Urinary bladder (tissue), 4 donors: ENCODE measurements around the gene ACAT2. TPM values are rescaled to one million over a fixed set of nuclear protein-coding genes. Genes with fewer than 3 reads are reported as not detected.
A peak's percentile ranks its signal among the peaks of the same experiment; 100 is the strongest.
"Not testable (repeated sequence)": the region's sequence is repeated elsewhere in the genome, so short reads cannot be mapped to it uniquely, and the experiment has no call there.

Experiments used
- DNase-seq: peaks from one replicate; pipeline ENCODE4 v3.0.0-alpha.2; 2015; ENCODE audit errors: extremely low spot score
- H3K27ac ChIP-seq: one replicate; pipeline ENCODE4 v1.5.1; 2013; ENCODE audit warnings: low read depth, mild to moderate bottlenecking, moderate library complexity
- H3K36me3 ChIP-seq: one replicate; pipeline ENCODE4 v1.6.1; 2013; ENCODE audit warnings: mild to moderate bottlenecking, moderate library complexity; ENCODE audit not compliant: insufficient read depth
- H3K4me1 ChIP-seq: one replicate; pipeline ENCODE4 v1.6.1; 2013; ENCODE audit warnings: mild to moderate bottlenecking, moderate library complexity; ENCODE audit not compliant: insufficient read depth
- H3K4me3 ChIP-seq: one replicate; pipeline ENCODE4 v1.5.1; 2013; ENCODE audit warnings: low read depth, low read length
- WGBS: extraction: QIAGEN DNeasy Blood & Tissue Kit; methylation state at CpG from one replicate; pipeline ENCODE4 v1.1.7; 2013; 5-methylcytosine and 5-hydroxymethylcytosine counted together
- polyA plus RNA-seq: library from polyadenylated mRNA; stranded (reverse); fragments of 200-250 nt; gene quantifications from one replicate; pipeline ENCODE4 v1.2.3, GENCODE V29; 2013
- small RNA-seq: library from RNA; depleted of rRNA; stranded (forward); fragments of <200 nt; gene quantifications from one replicate; pipeline ENCODE3, GENCODE V24; 2014
- total RNA-seq: library from RNA; depleted of rRNA; stranded (reverse); fragments of >200 nt; gene quantifications from one replicate; pipeline ENCODE4 v1.2.3, GENCODE V29; 2014
- donor health status: healthy with polysubstance abuse.
- donor health status: healthy.

ACAT2 gene
- total and polyA plus RNA-seq, 2 donors, result 16.3 to 16.6 TPM

GRCh38 chr6:159819098-159819497, 57.3 kb downstream of the ACAT2 start:
- Histone ChIP-seq H3K4me1 (no peaks in the 10 kb centered on the region), H3K36me3 (no peaks in the 10 kb centered on the region), H3K27ac (no peak overlapping the region), H3K4me3 (no peak overlapping the region)
- WGBS, result 91% methylated on average over 16 of the region's 16 CpGs
- DNase-seq, result no peak

- Histone ChIP-seq H3K27ac (no peak overlapping the region), H3K4me3 (no peak overlapping the region), H3K4me1 (no peaks in the 10 kb centered on the region), H3K36me3 (no peaks in the 10 kb centered on the region)
- DNase-seq, result no peak
- 62% methylated on average over 28 of the region's 28 CpGs for WGBS
Measured at GRCh38 chr6:159819932-159820640, 58.2 kb downstream of the ACAT2 start.

- WGBS, result 82% methylated on average over 11 of the region's 11 CpGs
- Histone ChIP-seq H3K36me3 (no peaks in the 10 kb centered on the region), H3K4me3 (no peak overlapping the region), H3K27ac (no peak overlapping the region), H3K4me1 (no peaks in the 10 kb centered on the region)
- no peak for DNase-seq
Measured at GRCh38 chr6:159821122-159821521, 59.3 kb downstream of the ACAT2 start.

GRCh38 chr6:159821726-159822125, 59.9 kb downstream of the ACAT2 start:
- Histone ChIP-seq H3K4me1 (no peaks in the 10 kb centered on the region), H3K27ac (no peak overlapping the region), H3K36me3 (no peaks in the 10 kb centered on the region), H3K4me3 (no peak overlapping the region)
- WGBS, result 90% methylated on average over 10 of the region's 10 CpGs
- no peak for DNase-seq

GRCh38 chr6:159823953-159824352, 62.1 kb downstream of the ACAT2 start:
- DNase-seq, result no peak
- Histone ChIP-seq H3K4me3 (no peak overlapping the region), H3K36me3 (no peaks in the 10 kb centered on the region), H3K4me1 (no peaks in the 10 kb centered on the region), H3K27ac (no peak overlapping the region)
- 96% methylated on average over 3 of the region's 3 CpGs for WGBS

- not testable (repeated sequence) for H3K4me3 ChIP-seq, H3K27ac ChIP-seq, DNase-seq, H3K36me3 ChIP-seq, H3K4me1 ChIP-seq
- 95% methylated on average over 9 of the region's 9 CpGs for WGBS
Measured at GRCh38 chr6:159824690-159825089, 62.8 kb downstream of the ACAT2 start.

GRCh38 chr6:159826004-159826403, 64.2 kb downstream of the ACAT2 start:
- DNase-seq, result no peak
- Histone ChIP-seq H3K27ac (no peak overlapping the region), H3K4me1 (no peaks in the 10 kb centered on the region), H3K36me3 (no peaks in the 10 kb centered on the region), H3K4me3 (no peak overlapping the region)
- WGBS, result 93% methylated on average over 13 of the region's 13 CpGs

GRCh38 chr6:159826968-159827647, 65.3 kb downstream of the ACAT2 start:
- no peak overlapping the region for H3K27ac ChIP-seq
- H3K36me3 ChIP-seq, result no peaks in the 10 kb centered on the region
- no peak overlapping the region for H3K4me3 ChIP-seq
- H3K4me1 ChIP-seq, result no peaks in the 10 kb centered on the region
- no peak for DNase-seq
- 82% methylated on average over 16 of the region's 16 CpGs for WGBS

- Histone ChIP-seq H3K4me3 (no peak overlapping the region), H3K36me3 (no peaks in the 10 kb centered on the region), H3K27ac (no peak overlapping the region), H3K4me1 (no peaks in the 10 kb centered on the region)
- DNase-seq, result no peak
- WGBS, result 39% methylated on average over 7 of the region's 7 CpGs
Measured at GRCh38 chr6:159828074-159828473, 66.2 kb downstream of the ACAT2 start.

Small RNA genes lying within 50 kb of the gene (small RNA-seq; reads per million reads assigned to genes)
- gene RNU4ATAC18P (not detected), gene SNORA20 (58.7 reads per million, percentile 97 among the genes with 10 or more reads in this experiment), gene SNORA29 (not detected)

Other genes starting within 250 kb of the ACAT2 start
- gene SOD2, start 68.8 kb upstream of the ACAT2 start, total RNA-seq, result 103 TPM
- 521 TPM for gene SOD2, start 68.8 kb upstream of the ACAT2 start, polyA plus RNA-seq
- 103 TPM for gene WTAP, start 34.5 kb upstream of the ACAT2 start, total RNA-seq
- gene WTAP, start 34.5 kb upstream of the ACAT2 start, polyA plus RNA-seq, result 73.5 TPM
- gene TCP1, start 27.6 kb downstream of the ACAT2 start, total RNA-seq, result 137 TPM
- gene TCP1, start 27.6 kb downstream of the ACAT2 start, polyA plus RNA-seq, result 147 TPM
- 58.0 TPM for gene MRPL18, start 28.4 kb downstream of the ACAT2 start, total RNA-seq
- 77.7 TPM for gene MRPL18, start 28.4 kb downstream of the ACAT2 start, polyA plus RNA-seq
- not detected for gene PNLDC1, start 38.2 kb downstream of the ACAT2 start, total RNA-seq
- gene PNLDC1, start 38.2 kb downstream of the ACAT2 start, polyA plus RNA-seq, result 0.15 TPM
- gene MAS1, start 128.9 kb downstream of the ACAT2 start, total RNA-seq, result 0.05 TPM
- not detected for gene MAS1, start 128.9 kb downstream of the ACAT2 start, polyA plus RNA-seq
- 46.6 TPM for gene IGF2R, start 207.0 kb downstream of the ACAT2 start, total RNA-seq
- gene IGF2R, start 207.0 kb downstream of the ACAT2 start, polyA plus RNA-seq, result 32.1 TPM